HCT116 (cell line): ENCODE data around the gene ZC3HAV1.

ENCODE experiments used
- ATF3 ChIP-seq: IDR thresholded peaks from 2 replicates; pipeline ENCODE4 v1.6.1; 2012
- CTCF ChIP-seq, 3 experiments: fragments of 200-600 bp in 1 of 3; sonication (generic) in 1 of 3; IDR thresholded peaks in 2 of 3; conservative IDR thresholded peaks in 1 of 3; 2 replicates each; pipeline ENCODE4 v1.5.1; 2012 to 2017; ENCODE audit warnings: low read depth in 2 of 3, low read length in 2 of 3, antibody characterized with exemption in 1 of 3, borderline replicate concordance in 1 of 3, control low read depth in 1 of 3, mild to moderate bottlenecking in 1 of 3, mixed read lengths in 1 of 3, mixed run types in 1 of 3, moderate library complexity in 1 of 3; ENCODE audit not compliant: insufficient read depth in 1 of 3
- EGR1 ChIP-seq: IDR thresholded peaks from 2 replicates; pipeline ENCODE4 v1.6.1; 2012; ENCODE audit warnings: low read depth
- ELF1 ChIP-seq: IDR thresholded peaks from 2 replicates; pipeline ENCODE4 v1.6.1; 2012; ENCODE audit warnings: low read depth, borderline replicate concordance
- EZH2 ChIP-seq: fragments of 200-600 bp; sonication (generic); IDR thresholded peaks from 2 replicates; pipeline ENCODE4 v1.6.1; 2017; ENCODE audit warnings: antibody characterized with exemption, mixed run types
- JUND ChIP-seq: IDR thresholded peaks from 2 replicates; pipeline ENCODE4 v1.6.1; 2012
- POLR2A ChIP-seq: IDR thresholded peaks from 2 replicates; pipeline ENCODE4 v1.7.0; 2011; ENCODE audit warnings: borderline replicate concordance; ENCODE audit not compliant: insufficient read depth, insufficient read length; ENCODE audit errors: extremely low read depth
- POLR2AphosphoS5 ChIP-seq: IDR thresholded peaks from 2 replicates; pipeline ENCODE4 v1.6.1; 2011; ENCODE audit warnings: mild to moderate bottlenecking, low read depth, low read length, moderate library complexity
- RAD21 ChIP-seq: IDR thresholded peaks from 2 replicates; pipeline ENCODE4 v1.6.1; 2012; ENCODE audit warnings: low read depth, mild to moderate bottlenecking
- SRF ChIP-seq: IDR thresholded peaks from 2 replicates; pipeline ENCODE4 v1.6.1; 2012; ENCODE audit warnings: low read depth
- YY1 ChIP-seq: IDR thresholded peaks from 2 replicates; pipeline ENCODE4 v1.6.1; 2011; ENCODE audit warnings: low read length, low read depth, moderate library complexity, mild to moderate bottlenecking; ENCODE audit not compliant: insufficient replicate concordance; ENCODE audit errors: extremely low read depth
- ZBTB33 ChIP-seq: IDR thresholded peaks from 2 replicates; pipeline ENCODE4 v1.6.1; 2011; ENCODE audit warnings: mild to moderate bottlenecking, low read length, moderate library complexity; ENCODE audit not compliant: insufficient replicate concordance; ENCODE audit errors: extremely low read depth
- ZNF274 ChIP-seq: fragments of 200-500 bp; sonication (Bioruptor generic); IDR thresholded peaks from 2 replicates; pipeline ENCODE4 v1.6.1; 2014; ENCODE audit warnings: mild to moderate bottlenecking, low read depth, low read length, inconsistent platforms

- TF ChIP-seq CTCF (IDR thresholded peaks at IDR 0.05 in 2 of 3, conservative IDR thresholded peaks at IDR 0.05 in 1 of 3; ENCODE audit: borderline replicate concordance in 1 of 3, insufficient read depth in 1 of 3, low read depth in 2 of 3, low read length in 2 of 3) (no peak), POLR2AphosphoS5 (no peak), ZBTB33 (no peak), EZH2 (no peak), POLR2A (no peak), RAD21 (no peak), JUND (no peak), ELF1 (no peak), EGR1 (no peak), ZNF274 (no peak), YY1 (no peak), SRF (no peak), ATF3 (no peak)
Observed at GRCh38 chr7:139055674-139056073, 53.8 kb downstream of the ZC3HAV1 start.
